SHP77 treated with DMSO at 0.1 percent for 48 hours (cell line): Measurements from ENCODE around the gene EPHA1.
"Not testable (repeated sequence)": the region's sequence is repeated elsewhere in the genome, so short reads cannot be mapped to it uniquely, and the experiment has no call there.

ENCODE experiments used
- DNase-seq: peaks from one replicate; lab custom pipeline; 2025; lab: John Stamatoyannopoulos, UW

EPHA1 gene

GRCh38 chr7:143405173-143406001 is 3.3 kb downstream of the EPHA1 start:
- no peak for DNase-seq

- not testable (repeated sequence) for DNase-seq
Measured at GRCh38 chr7:143402233-143402632, 6.4 kb downstream of the EPHA1 start.

GRCh38 chr7:143401265-143401664 is 7.4 kb downstream of the EPHA1 start:
- no peak for DNase-seq

GRCh38 chr7:143399642-143400041 is 9.0 kb downstream of the EPHA1 start:
- no peak for DNase-seq

GRCh38 chr7:143399151-143399550 is 9.5 kb downstream of the EPHA1 start:
- DNase-seq: no peak

- no peak for DNase-seq
Measured at GRCh38 chr7:143398616-143399015, 10.0 kb downstream of the EPHA1 start.

GRCh38 chr7:143397710-143398530 is 10.7 kb downstream of the EPHA1 start:
- DNase-seq: no peak

GRCh38 chr7:143396625-143397556 is 11.8 kb downstream of the EPHA1 start:
- no peak for DNase-seq

- no peak for DNase-seq
Measured at GRCh38 chr7:143396182-143396581, 12.5 kb downstream of the EPHA1 start.

- no peak for DNase-seq
Measured at GRCh38 chr7:143395187-143396149, 13.2 kb downstream of the EPHA1 start.

- no peak for DNase-seq
Measured at GRCh38 chr7:143394777-143395176, 13.9 kb downstream of the EPHA1 start.

GRCh38 chr7:143394068-143394467 is 14.6 kb downstream of the EPHA1 start:
- no peak for DNase-seq

GRCh38 chr7:143393267-143394041 is 15.2 kb downstream of the EPHA1 start:
- no peak for DNase-seq

- no peak for DNase-seq
Measured at GRCh38 chr7:143392875-143393266, 15.8 kb downstream of the EPHA1 start.

- not testable (repeated sequence) for DNase-seq
Measured at GRCh38 chr7:143392427-143392826, 16.2 kb downstream of the EPHA1 start.

GRCh38 chr7:143391462-143392404 is 16.9 kb downstream of the EPHA1 start:
- DNase-seq: no peak

GRCh38 chr7:143390773-143391317 is 17.8 kb downstream of the EPHA1 start:
- DNase-seq: no peak

- no peak for DNase-seq
Measured at GRCh38 chr7:143390104-143390772, 18.4 kb downstream of the EPHA1 start.
